ENCODE data around the gene SH2D1A.

SH2D1A gene

GRCh38 chrX:124347242-124347641 lies 879 bp downstream of the SH2D1A start:
- in situ Hi-C loops (cut with HindIII; ENCODE audit: low pct_ligation_motif_present, low pct_unique_long_range_greater_than_20kb, low sequenced_read_pairs), result no loop called here
- DNase-seq, result no peak

- in situ Hi-C loops (cut with HindIII; ENCODE audit: low pct_ligation_motif_present, low pct_unique_long_range_greater_than_20kb, low sequenced_read_pairs), result no loop called here
- DNase-seq, result no peak
These were observed 1.8 kb downstream of the SH2D1A start for GRCh38 chrX:124348182-124348581.

- DNase-seq, result no peak
- in situ Hi-C loops (cut with HindIII; ENCODE audit: low pct_ligation_motif_present, low pct_unique_long_range_greater_than_20kb, low sequenced_read_pairs), result no loop called here
These were observed 2.6 kb downstream of the SH2D1A start for GRCh38 chrX:124348885-124349453.

- in situ Hi-C loops (cut with HindIII; ENCODE audit: low pct_ligation_motif_present, low pct_unique_long_range_greater_than_20kb, low sequenced_read_pairs), result no loop called here
- DNase-seq, result no peak
These were observed 8.3 kb downstream of the SH2D1A start for GRCh38 chrX:124354648-124355047.

GRCh38 chrX:124358800-124359383 lies 12.5 kb downstream of the SH2D1A start:
- in situ Hi-C loops (cut with HindIII; ENCODE audit: low pct_ligation_motif_present, low pct_unique_long_range_greater_than_20kb, low sequenced_read_pairs), result no loop called here
- no peak for DNase-seq

- in situ Hi-C loops (cut with HindIII; ENCODE audit: low pct_ligation_motif_present, low pct_unique_long_range_greater_than_20kb, low sequenced_read_pairs), result no loop called here
- DNase-seq, result no peak
These were observed 15.7 kb downstream of the SH2D1A start for GRCh38 chrX:124362072-124362471.

- in situ Hi-C loops (cut with HindIII; ENCODE audit: low pct_ligation_motif_present, low pct_unique_long_range_greater_than_20kb, low sequenced_read_pairs), result no loop called here
- no peak for DNase-seq
These were observed 16.4 kb downstream of the SH2D1A start for GRCh38 chrX:124362761-124363160.

- DNase-seq, result no peak
- in situ Hi-C loops (cut with HindIII; ENCODE audit: low pct_ligation_motif_present, low pct_unique_long_range_greater_than_20kb, low sequenced_read_pairs), result no loop called here
These were observed 23.4 kb downstream of the SH2D1A start for GRCh38 chrX:124369722-124370121.

- DNase-seq, result no peak
- in situ Hi-C loops (cut with HindIII; ENCODE audit: low pct_ligation_motif_present, low pct_unique_long_range_greater_than_20kb, low sequenced_read_pairs), result no loop called here
These were observed 27.0 kb downstream of the SH2D1A start for GRCh38 chrX:124373348-124373747.

- in situ Hi-C loops (cut with HindIII; ENCODE audit: low pct_ligation_motif_present, low pct_unique_long_range_greater_than_20kb, low sequenced_read_pairs), result no loop called here
- DNase-seq, result no peak
These were observed 32.3 kb downstream of the SH2D1A start for GRCh38 chrX:124378643-124379042.

GRCh38 chrX:124383354-124383753 lies 37.0 kb downstream of the SH2D1A start:
- in situ Hi-C loops (cut with HindIII; ENCODE audit: low pct_ligation_motif_present, low pct_unique_long_range_greater_than_20kb, low sequenced_read_pairs), result no loop called here
- no peak for DNase-seq

- no peak for DNase-seq
- in situ Hi-C loops (cut with HindIII; ENCODE audit: low pct_ligation_motif_present, low pct_unique_long_range_greater_than_20kb, low sequenced_read_pairs), result no loop called here
These were observed 40.0 kb downstream of the SH2D1A start for GRCh38 chrX:124386401-124386800.

- DNase-seq, result peak; percentile 37
- in situ Hi-C loops (cut with HindIII; ENCODE audit: low pct_ligation_motif_present, low pct_unique_long_range_greater_than_20kb, low sequenced_read_pairs), result no loop called here
These were observed 42.2 kb downstream of the SH2D1A start for GRCh38 chrX:124388562-124388961.

GRCh38 chrX:124392794-124393193 lies 46.4 kb downstream of the SH2D1A start:
- DNase-seq, result no peak
- in situ Hi-C loops (cut with HindIII; ENCODE audit: low pct_ligation_motif_present, low pct_unique_long_range_greater_than_20kb, low sequenced_read_pairs), result no loop called here

GRCh38 chrX:124393238-124393637 lies 46.9 kb downstream of the SH2D1A start:
- in situ Hi-C loops (cut with HindIII; ENCODE audit: low pct_ligation_motif_present, low pct_unique_long_range_greater_than_20kb, low sequenced_read_pairs), result no loop called here
- no peak for DNase-seq

- no peak for DNase-seq
- in situ Hi-C loops (cut with HindIII; ENCODE audit: low pct_ligation_motif_present, low pct_unique_long_range_greater_than_20kb, low sequenced_read_pairs), result no loop called here
These were observed 47.3 kb downstream of the SH2D1A start for GRCh38 chrX:124393659-124394058.

- in situ Hi-C loops (cut with HindIII; ENCODE audit: low pct_ligation_motif_present, low pct_unique_long_range_greater_than_20kb, low sequenced_read_pairs), result no loop called here
- DNase-seq, result no peak
These were observed 49.0 kb downstream of the SH2D1A start for GRCh38 chrX:124395145-124395880.

- DNase-seq, result no peak
- in situ Hi-C loops (cut with HindIII; ENCODE audit: low pct_ligation_motif_present, low pct_unique_long_range_greater_than_20kb, low sequenced_read_pairs), result no loop called here
These were observed 55.3 kb downstream of the SH2D1A start for GRCh38 chrX:124401696-124402095.

GRCh38 chrX:124405868-124406267 lies 59.5 kb downstream of the SH2D1A start:
- no peak for DNase-seq
- in situ Hi-C loops (cut with HindIII; ENCODE audit: low pct_ligation_motif_present, low pct_unique_long_range_greater_than_20kb, low sequenced_read_pairs), result no loop called here

All from ACHN (cell line).